ENCODE data around the gene GREB1. TPM values are rescaled to one million over a fixed set of nuclear protein-coding genes. Genes with fewer than 3 reads are reported as not detected.

GREB1 gene
- total and polyA plus RNA-seq, 9 donors = 104 to 723 (median 232) TPM

DNA sequence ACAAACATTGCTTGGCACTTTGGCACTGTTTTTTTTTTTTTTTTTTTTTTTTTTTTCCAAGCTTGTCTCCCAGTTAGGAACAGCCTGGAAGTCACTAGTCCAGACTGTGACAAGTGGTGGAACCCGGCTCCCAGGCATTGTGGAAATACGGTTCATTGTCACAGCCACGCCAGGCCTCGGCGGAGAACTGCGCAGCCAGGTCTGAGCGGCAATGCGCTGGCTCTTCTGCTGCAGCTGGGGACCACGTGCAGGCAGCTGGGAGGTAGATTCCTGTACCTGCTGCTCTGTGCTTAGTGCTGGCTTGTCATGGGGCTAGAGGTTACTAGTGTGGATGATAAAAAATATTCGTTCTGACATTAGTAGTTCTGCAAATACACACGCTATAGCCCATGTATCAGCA, 131.2 kb downstream of the GREB1 start:
- H3K9me3 ChIP-seq = no peaks in the 10 kb centered on the region
- H3K36me3 ChIP-seq = no peaks in the 10 kb centered on the region
- DNase-seq = no peak
- no peak for TF ChIP-seq CTCF (IDR thresholded peaks at IDR 0.05)
- TF ChIP-seq POLR2A (IDR thresholded peaks at IDR 0.05) = no peak
- H3K27ac ChIP-seq = no peak overlapping the region
- H3K4me1 ChIP-seq (ENCODE audit: insufficient read depth) = peaks cover 4% of the 10 kb centered on the region
- no peak overlapping the region for H3K4me3 ChIP-seq
- H3K27me3 ChIP-seq = no peaks in the 10 kb centered on the region
- 78 to 87% (median 81%) methylated on average over 11 of the region's 11 CpGs for WGBS, 3 donors
- intact Hi-C loops (cut with DNase I) = no loop called here

- DNase-seq = no peak
- 77 to 86% (median 77%) methylated on average over 10 of the region's 10 CpGs for WGBS, 3 donors
- Histone ChIP-seq H3K27me3 (no peaks in the 10 kb centered on the region), H3K36me3 (no peaks in the 10 kb centered on the region), H3K4me3 (no peak overlapping the region), H3K9me3 (no peaks in the 10 kb centered on the region), H3K4me1 (ENCODE audit: insufficient read depth) (peaks cover 4% of the 10 kb centered on the region), H3K27ac (no peak overlapping the region)
- intact Hi-C loops (cut with DNase I) = no loop called here
- TF ChIP-seq EP300 (IDR thresholded peaks at IDR 0.05) (no peak), POLR2A (IDR thresholded peaks at IDR 0.05) (no peak), CTCF (IDR thresholded peaks at IDR 0.05) (no peak)
Observed at GRCh38 chr2:11665510-11666362, 131.9 kb downstream of the GREB1 start.

DNA sequence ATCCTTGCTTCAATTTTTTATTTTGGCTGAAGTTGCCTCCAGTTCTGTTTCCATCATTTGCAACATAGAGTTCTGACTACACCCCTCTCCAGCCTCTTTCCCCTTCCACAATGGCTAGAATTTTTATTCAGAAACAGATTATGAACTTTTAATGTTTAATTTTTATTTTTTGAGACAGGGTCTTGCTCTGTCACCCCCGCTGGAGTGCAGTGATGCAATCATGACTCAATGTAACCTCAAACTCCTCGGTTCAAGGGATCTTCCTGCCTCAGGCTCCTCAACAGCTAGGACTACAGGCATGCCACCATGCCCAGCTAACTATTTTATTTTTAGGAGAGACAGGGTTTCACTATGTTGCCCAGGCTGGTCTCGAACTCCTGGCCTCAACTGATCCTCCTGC, 133.3 kb downstream of the GREB1 start:
- TF ChIP-seq POLR2A (IDR thresholded peaks at IDR 0.05) (no peak), EP300 (IDR thresholded peaks at IDR 0.05) (no peak), CTCF (IDR thresholded peaks at IDR 0.05) (no peak)
- no peak for DNase-seq
- Histone ChIP-seq H3K9me3 (no peaks in the 10 kb centered on the region), H3K4me3 (no peak overlapping the region), H3K4me1 (ENCODE audit: insufficient read depth) (peaks cover 4% of the 10 kb centered on the region), H3K36me3 (no peaks in the 10 kb centered on the region), H3K27ac (no peak overlapping the region), H3K27me3 (no peaks in the 10 kb centered on the region)
- intact Hi-C loops (cut with DNase I) = no loop called here
- WGBS, 3 donors = 86 to 92% (median 87%) methylated on average over 3 of the region's 3 CpGs

- H3K27me3 ChIP-seq = no peaks in the 10 kb centered on the region
- no peaks in the 10 kb centered on the region for H3K9me3 ChIP-seq
- TF ChIP-seq CTCF (IDR thresholded peaks at IDR 0.05) (no peak), POLR2A (IDR thresholded peaks at IDR 0.05) (no peak), EP300 (IDR thresholded peaks at IDR 0.05) (no peak)
- no peaks in the 10 kb centered on the region for H3K36me3 ChIP-seq
- WGBS, 3 donors = 73 to 82% (median 76%) methylated on average over 16 of the region's 16 CpGs
- H3K4me1 ChIP-seq (ENCODE audit: insufficient read depth) = peaks cover 4% of the 10 kb centered on the region
- no peak for DNase-seq
- no peak overlapping the region for H3K4me3 ChIP-seq
- no peak overlapping the region for H3K27ac ChIP-seq
- intact Hi-C loops (cut with DNase I) = no loop called here
Observed at GRCh38 chr2:11667866-11668637, 134.2 kb downstream of the GREB1 start.

Data from ovary (tissue), 9 donors.